ENCODE measurements around the gene CAPN5.

GRCh38 chr11:77173494-77173893 is 106.7 kb downstream of the CAPN5 start:
- TF ChIP-seq, protein P1, sequence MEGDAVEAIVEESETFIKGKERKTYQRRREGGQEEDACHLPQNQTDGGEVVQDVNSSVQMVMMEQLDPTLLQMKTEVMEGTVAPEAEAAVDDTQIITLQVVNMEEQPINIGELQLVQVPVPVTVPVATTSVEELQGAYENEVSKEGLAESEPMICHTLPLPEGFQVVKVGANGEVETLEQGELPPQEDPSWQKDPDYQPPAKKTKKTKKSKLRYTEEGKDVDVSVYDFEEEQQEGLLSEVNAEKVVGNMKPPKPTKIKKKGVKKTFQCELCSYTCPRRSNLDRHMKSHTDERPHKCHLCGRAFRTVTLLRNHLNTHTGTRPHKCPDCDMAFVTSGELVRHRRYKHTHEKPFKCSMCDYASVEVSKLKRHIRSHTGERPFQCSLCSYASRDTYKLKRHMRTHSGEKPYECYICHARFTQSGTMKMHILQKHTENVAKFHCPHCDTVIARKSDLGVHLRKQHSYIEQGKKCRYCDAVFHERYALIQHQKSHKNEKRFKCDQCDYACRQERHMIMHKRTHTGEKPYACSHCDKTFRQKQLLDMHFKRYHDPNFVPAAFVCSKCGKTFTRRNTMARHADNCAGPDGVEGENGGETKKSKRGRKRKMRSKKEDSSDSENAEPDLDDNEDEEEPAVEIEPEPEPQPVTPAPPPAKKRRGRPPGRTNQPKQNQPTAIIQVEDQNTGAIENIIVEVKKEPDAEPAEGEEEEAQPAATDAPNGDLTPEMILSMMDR (IDR thresholded peaks at IDR 0.05; ENCODE audit: low read depth, low read length, missing input control) = no peak
- TF ChIP-seq JUND (IDR thresholded peaks at IDR 0.05) (no peak), RAD21 (IDR thresholded peaks at IDR 0.05) (no peak), SP1 (IDR thresholded peaks at IDR 0.05) (no peak), HNF4A (conservative IDR thresholded peaks at IDR 0.05) (no peak), NR2F2 (IDR thresholded peaks at IDR 0.05) (no peak), ZBTB33 (IDR thresholded peaks at IDR 0.05) (no peak), YY1 (IDR thresholded peaks at IDR 0.05) (no peak), EGR1 (IDR thresholded peaks at IDR 0.05; ENCODE audit: low read depth in 2 of 2) (no peak), TAF1 (conservative IDR thresholded peaks at IDR 0.05) (no peak)
- TF ChIP-seq, protein P2, sequence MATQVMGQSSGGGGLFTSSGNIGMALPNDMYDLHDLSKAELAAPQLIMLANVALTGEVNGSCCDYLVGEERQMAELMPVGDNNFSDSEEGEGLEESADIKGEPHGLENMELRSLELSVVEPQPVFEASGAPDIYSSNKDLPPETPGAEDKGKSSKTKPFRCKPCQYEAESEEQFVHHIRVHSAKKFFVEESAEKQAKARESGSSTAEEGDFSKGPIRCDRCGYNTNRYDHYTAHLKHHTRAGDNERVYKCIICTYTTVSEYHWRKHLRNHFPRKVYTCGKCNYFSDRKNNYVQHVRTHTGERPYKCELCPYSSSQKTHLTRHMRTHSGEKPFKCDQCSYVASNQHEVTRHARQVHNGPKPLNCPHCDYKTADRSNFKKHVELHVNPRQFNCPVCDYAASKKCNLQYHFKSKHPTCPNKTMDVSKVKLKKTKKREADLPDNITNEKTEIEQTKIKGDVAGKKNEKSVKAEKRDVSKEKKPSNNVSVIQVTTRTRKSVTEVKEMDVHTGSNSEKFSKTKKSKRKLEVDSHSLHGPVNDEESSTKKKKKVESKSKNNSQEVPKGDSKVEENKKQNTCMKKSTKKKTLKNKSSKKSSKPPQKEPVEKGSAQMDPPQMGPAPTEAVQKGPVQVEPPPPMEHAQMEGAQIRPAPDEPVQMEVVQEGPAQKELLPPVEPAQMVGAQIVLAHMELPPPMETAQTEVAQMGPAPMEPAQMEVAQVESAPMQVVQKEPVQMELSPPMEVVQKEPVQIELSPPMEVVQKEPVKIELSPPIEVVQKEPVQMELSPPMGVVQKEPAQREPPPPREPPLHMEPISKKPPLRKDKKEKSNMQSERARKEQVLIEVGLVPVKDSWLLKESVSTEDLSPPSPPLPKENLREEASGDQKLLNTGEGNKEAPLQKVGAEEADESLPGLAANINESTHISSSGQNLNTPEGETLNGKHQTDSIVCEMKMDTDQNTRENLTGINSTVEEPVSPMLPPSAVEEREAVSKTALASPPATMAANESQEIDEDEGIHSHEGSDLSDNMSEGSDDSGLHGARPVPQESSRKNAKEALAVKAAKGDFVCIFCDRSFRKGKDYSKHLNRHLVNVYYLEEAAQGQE (IDR thresholded peaks at IDR 0.05) = no peak
- TF ChIP-seq, protein P3, sequence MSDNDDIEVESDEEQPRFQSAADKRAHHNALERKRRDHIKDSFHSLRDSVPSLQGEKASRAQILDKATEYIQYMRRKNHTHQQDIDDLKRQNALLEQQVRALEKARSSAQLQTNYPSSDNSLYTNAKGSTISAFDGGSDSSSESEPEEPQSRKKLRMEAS (IDR thresholded peaks at IDR 0.05) = no peak
- TF ChIP-seq, protein P4, sequence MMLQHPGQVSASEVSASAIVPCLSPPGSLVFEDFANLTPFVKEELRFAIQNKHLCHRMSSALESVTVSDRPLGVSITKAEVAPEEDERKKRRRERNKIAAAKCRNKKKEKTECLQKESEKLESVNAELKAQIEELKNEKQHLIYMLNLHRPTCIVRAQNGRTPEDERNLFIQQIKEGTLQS (IDR thresholded peaks at IDR 0.05) = no peak

All from liver (tissue), 3 donors.